ENCODE measurements around the gene GYS1. TPM values are rescaled to one million over a fixed set of nuclear protein-coding genes. Genes with fewer than 3 reads are reported as not detected.

Gene GYS1
- total and polyA plus RNA-seq, 10 of the 15 experiments (the other 5 are each of a cell fraction or from before 2014, with no cell fraction given) = 3.7 to 62.0 (median 37.3) TPM

- TF ChIP-seq KAT2A (conservative IDR thresholded peaks at IDR 0.05; ENCODE audit: control insufficient read depth, low read depth, low read length) = no peak
- no peak for TF ChIP-seq NR2C2 (IDR thresholded peaks at IDR 0.05; ENCODE audit: borderline replicate concordance, control insufficient read depth, insufficient read length, low read depth)
- TF ChIP-seq TCF3 (IDR thresholded peaks at IDR 0.05; ENCODE audit: borderline replicate concordance, insufficient read depth, low read depth, low read length) = peak; percentile 90
- no peak for TF ChIP-seq CHD4 (IDR thresholded peaks at IDR 0.05)
- TF ChIP-seq CBX5 (IDR thresholded peaks at IDR 0.05; ENCODE audit: low read depth) = no peak
- TF ChIP-seq CBFB (IDR thresholded peaks at IDR 0.05; ENCODE audit: low read depth) = peak; percentile 95
- TF ChIP-seq PML (IDR thresholded peaks at IDR 0.05; ENCODE audit: low read length) = peak; percentile 99
- no peak for TF ChIP-seq ZBTB11 (CRISPR knock-in tag; IDR thresholded peaks at IDR 0.05)
- TF ChIP-seq BRCA1 (IDR thresholded peaks at IDR 0.05; ENCODE audit: low read depth, low read length) = no peak
- TF ChIP-seq HDAC6 (IDR thresholded peaks at IDR 0.05; ENCODE audit: unreplicated experiment) = peak; percentile 93
- TF ChIP-seq E2F8 (IDR thresholded peaks at IDR 0.05; ENCODE audit: low read depth, partially characterized antibody) = no peak
- TF ChIP-seq TBL1XR1 (IDR thresholded peaks at IDR 0.05; ENCODE audit: low read depth, low read length) = no peak
- TF ChIP-seq RUNX3 (IDR thresholded peaks at IDR 0.05; ENCODE audit: low read length) = peak; percentile 73
- peak; percentile 80 for TF ChIP-seq CHD2 (IDR thresholded peaks at IDR 0.05; ENCODE audit: borderline replicate concordance, low read depth, low read length)
- TF ChIP-seq BACH1 (IDR thresholded peaks at IDR 0.05; ENCODE audit: borderline replicate concordance) = peak; percentile 91
- no peak for TF ChIP-seq SUPT20H (IDR thresholded peaks at IDR 0.05; ENCODE audit: borderline replicate concordance, control insufficient read depth, low read depth, low read length)
- no peak for TF ChIP-seq HCFC1 (IDR thresholded peaks at IDR 0.05; ENCODE audit: low read length)
- peak; percentile 92 for TF ChIP-seq CHD1 (IDR thresholded peaks at IDR 0.05; ENCODE audit: low read depth, low read length)
- no peak for TF ChIP-seq ZNF622 (IDR thresholded peaks at IDR 0.05)
- no peak for TF ChIP-seq ZNF24 (IDR thresholded peaks at IDR 0.05)
- peak; percentile 94 for TF ChIP-seq SP1 (IDR thresholded peaks at IDR 0.05; ENCODE audit: low read depth, low read length)
- TF ChIP-seq SMARCA5 (IDR thresholded peaks at IDR 0.05) = no peak
- no peak; the same call in 1 of the 2 replicates for TF ChIP-seq USF2 (IDR thresholded peaks at IDR 0.05; ENCODE audit: borderline replicate concordance, low read depth, low read length)
- TF ChIP-seq WRNIP1 (IDR thresholded peaks at IDR 0.05; ENCODE audit: borderline replicate concordance, low read depth, low read length) = no peak
Observed at GRCh38 chr19:48965040-48965805, 27.9 kb downstream of the GYS1 start, which contains the start of gene FTL (continued).

All from GM12878 (cell line).